Fibroblast of villous mesenchyme (primary cell): Measurements from ENCODE around the gene TANGO6. TPM values are rescaled to one million over a fixed set of nuclear protein-coding genes. Genes with fewer than 3 reads are reported as not detected.

ENCODE experiments used
- DNase-seq: peaks from one replicate; pipeline ENCODE4 v3.0.0-alpha.2; 2010; ENCODE audit warnings: low read depth
- H3K4me3 ChIP-seq: 2 replicates; pipeline ENCODE4 v1.5.1; 2011; ENCODE audit warnings: low read depth, mild to moderate bottlenecking, low read length
- total RNA-seq: library from RNA; depleted of rRNA; stranded (reverse); fragments of >200 nt; gene quantifications from 2 replicates; pipeline ENCODE4 v1.2.3, GENCODE V29; 2012
- TF ChIP-seq, protein P1 (sequence below): IDR thresholded peaks from 2 replicates; pipeline ENCODE4 v1.5.1; 2012; ENCODE audit warnings: low read depth, mild to moderate bottlenecking, low read length; ENCODE audit not compliant: insufficient read depth

The TANGO6 gene
- total RNA-seq, 1 donor, result 37.1 TPM

DNA sequence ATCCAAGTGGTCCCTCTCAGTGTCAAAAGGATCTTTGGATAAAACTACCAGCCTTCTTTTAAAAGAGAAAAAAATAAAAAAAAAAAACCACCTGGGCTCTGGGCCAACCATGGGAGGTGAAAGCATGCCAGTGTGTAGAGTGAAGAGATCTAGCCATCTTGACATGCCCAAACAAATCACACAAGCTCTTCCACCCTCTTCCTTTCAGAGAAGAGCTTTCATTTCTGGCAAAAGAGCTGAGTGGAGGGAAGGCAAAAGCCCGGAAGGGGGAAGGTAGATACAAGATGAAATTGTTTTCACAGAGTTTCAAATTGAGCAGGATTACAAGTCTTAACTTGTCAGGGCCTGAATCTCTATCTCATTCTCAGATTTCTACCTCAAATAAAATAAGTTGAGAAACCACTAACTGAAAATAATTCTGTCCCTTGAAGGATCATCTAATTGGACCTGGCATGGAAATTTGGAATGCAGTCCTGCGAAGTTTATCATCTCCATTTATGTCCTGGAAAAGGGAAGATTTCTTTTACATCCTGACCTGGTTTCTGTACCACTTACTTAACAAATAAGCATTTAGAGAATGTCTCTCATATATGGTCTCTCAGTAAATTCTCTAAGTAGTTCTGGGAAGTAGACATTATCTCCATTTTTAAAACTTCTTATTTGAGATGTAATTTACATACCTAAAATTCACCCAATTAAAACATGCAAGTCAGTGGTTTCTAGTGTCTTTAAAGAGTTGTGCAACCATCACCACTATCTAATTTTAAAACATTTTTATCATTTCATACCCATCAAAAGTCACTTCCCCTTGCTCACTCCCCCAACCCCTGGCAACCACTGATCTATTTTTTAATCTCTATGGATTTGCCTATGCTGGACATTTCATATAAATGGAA is 93.7 kb downstream of the TANGO6 start:
- TF ChIP-seq, protein P1, sequence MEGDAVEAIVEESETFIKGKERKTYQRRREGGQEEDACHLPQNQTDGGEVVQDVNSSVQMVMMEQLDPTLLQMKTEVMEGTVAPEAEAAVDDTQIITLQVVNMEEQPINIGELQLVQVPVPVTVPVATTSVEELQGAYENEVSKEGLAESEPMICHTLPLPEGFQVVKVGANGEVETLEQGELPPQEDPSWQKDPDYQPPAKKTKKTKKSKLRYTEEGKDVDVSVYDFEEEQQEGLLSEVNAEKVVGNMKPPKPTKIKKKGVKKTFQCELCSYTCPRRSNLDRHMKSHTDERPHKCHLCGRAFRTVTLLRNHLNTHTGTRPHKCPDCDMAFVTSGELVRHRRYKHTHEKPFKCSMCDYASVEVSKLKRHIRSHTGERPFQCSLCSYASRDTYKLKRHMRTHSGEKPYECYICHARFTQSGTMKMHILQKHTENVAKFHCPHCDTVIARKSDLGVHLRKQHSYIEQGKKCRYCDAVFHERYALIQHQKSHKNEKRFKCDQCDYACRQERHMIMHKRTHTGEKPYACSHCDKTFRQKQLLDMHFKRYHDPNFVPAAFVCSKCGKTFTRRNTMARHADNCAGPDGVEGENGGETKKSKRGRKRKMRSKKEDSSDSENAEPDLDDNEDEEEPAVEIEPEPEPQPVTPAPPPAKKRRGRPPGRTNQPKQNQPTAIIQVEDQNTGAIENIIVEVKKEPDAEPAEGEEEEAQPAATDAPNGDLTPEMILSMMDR, result no peak
- H3K4me3 ChIP-seq, result no peak overlapping the region
- DNase-seq, result peak; percentile 63

DNA sequence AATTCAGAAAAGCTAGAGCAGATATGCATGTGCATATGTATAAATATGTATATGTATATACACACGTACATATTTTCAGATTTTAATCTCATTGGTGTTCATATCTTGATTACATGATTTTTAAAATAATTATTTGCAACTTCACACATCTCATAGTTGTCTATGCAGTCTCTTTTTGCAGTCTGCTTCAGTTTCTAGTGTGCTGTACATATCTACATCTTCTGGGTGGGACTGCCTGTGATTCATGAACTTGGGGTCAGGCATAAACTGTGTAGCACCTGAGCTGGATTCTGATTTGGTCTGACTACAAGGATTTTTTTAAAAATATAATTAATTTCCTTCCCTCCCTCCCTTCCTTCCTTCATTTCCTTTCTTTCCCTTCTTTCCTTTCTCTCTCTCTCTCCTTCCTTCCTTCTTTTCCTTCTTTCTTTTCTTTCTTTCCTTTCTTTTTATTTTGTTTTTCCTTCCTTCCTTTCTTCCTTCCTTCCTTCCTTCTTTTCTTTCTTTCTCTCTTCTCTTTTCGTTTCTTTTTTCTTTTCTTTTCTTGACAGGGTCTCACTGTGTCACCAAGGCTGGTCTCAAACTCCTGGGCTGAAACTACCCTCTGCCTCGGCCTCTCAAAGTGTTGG is 96.5 kb downstream of the TANGO6 start:
- TF ChIP-seq, protein P1, result no peak
- no peak overlapping the region for H3K4me3 ChIP-seq
- DNase-seq, result no peak

DNA sequence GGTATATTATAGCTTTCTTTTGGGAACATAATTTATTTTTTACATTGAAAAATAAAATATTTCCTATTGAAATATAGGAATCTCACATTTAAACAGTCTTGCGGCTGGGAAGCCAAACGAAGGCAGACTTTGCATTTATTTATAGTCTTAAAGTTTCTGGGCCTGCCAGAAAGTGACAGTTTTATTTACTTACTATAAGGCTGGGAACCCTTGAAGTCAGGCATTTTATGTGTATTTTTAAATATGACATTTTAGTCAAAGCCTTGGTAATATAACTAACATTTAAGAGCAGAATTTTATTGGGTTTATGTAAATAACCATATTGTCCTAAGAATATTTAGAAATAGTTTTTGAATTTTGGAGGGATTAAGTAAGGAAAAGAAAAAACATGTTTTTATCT is 97.5 kb downstream of the TANGO6 start:
- H3K4me3 ChIP-seq, result no peak overlapping the region
- no peak for DNase-seq
- TF ChIP-seq, protein P1, result no peak

DNA sequence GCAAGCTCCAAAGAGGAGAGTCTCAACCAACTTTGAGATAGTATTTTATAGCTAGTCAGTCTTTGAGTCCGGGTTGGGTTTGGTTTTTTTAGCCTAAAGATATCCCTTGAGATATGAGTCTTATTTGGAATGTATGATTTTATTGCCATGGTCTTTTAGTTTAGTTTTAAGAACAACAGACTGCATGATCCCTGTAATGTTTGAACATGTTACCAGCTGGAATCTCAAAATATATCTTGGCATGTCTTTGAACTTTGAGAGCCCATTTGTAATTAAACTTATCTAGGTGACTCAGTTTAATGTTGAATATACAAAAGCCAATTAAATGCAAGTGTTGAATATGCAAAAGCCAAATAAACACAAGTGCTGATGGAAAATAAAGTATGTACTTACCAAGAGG is 100.6 kb downstream of the TANGO6 start:
- DNase-seq, result peak; percentile 33
- TF ChIP-seq, protein P1, result no peak

DNA sequence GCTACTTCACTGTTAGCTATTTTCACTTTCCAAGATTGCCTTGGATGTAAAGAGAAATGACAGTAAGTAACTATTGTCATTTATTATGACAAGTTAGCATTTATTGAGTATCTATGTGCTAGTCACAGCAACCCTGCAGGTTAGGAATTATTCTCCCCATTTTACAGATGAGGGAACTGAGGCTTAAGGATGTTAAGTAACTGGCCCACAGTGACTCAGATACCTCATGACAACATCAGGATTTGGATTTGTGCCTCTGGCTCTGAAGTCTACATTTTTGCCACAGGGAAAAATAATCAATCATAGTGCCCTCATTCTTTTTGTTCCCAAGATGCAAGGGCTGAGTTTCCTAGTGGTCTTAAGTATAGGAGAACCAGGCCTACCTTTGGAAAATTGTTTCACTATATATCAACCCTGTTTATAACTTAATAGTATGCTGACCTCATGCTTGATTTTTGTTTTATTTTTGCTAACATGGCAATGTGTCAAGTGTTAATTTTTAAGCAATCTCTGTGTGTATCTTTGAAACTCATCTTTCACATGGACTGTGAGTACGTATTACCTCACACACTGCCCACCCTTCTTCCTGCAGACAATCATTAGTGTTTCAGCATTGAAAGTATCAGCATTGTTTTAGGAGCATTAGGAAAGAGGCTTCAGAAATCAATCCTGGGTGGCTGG is 105.0 kb downstream of the TANGO6 start:
- peak; percentile 12 for DNase-seq
- no peak overlapping the region for H3K4me3 ChIP-seq
- TF ChIP-seq, protein P1, result no peak

More for the DNA sequence above, 100.6 kb downstream of the TANGO6 start:
- no peak overlapping the region for H3K4me3 ChIP-seq

DNA sequence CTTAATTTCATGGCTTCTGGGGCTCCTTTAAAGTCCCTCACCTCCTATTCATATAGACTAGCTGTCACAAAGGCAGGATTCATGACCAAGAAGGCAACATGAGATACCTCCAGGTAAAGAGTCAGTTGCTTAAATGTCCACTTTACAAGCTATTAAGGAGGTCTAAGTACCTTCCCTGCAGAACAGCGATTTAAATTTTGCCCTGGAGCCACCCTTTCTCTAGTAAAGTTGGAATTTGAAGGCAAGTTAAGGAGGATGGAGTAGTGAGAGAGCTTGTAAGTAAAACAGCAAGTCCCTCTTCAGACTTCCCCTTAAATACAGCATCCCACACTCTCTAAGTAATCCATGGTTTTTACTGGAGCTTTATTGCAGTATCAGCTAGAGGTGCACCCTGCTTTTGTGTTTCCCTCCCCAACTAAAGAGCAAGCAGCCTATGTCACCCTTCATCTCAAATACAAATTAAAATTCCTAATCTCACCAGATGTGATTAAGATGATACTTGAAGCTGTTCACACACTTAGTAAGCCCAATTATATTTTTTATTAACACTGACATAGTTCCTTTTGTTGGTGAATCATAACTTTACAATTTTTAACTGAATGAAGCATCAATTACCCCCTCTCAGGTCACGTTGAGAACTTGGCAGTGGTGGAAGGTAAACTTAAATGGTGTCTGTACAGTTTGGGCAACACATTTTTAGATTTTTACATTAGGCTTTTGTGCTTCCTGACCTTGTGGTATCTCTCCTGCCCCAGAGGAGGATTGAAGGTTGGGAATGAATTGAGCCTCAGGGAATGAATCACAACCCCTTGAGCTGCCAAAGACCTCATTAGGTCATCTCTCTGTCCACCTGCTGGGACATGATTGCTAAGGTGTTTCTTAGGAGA is 108.9 kb downstream of the TANGO6 start:
- H3K4me3 ChIP-seq, result no peak overlapping the region
- TF ChIP-seq, protein P1, result no peak
- DNase-seq, result no peak
